Measurements from ENCODE around the gene LYRM7.

LYRM7 gene

GRCh38 chr5:131164191-131165118 lies 6.3 kb upstream of the LYRM7 start:
- peak; percentile 64 for DNase-seq (ENCODE audit: low read depth)
- H3K4me3 ChIP-seq (replicated peaks; ENCODE audit: low read depth, low read length) = peak overlapping the region; percentile 96
- no peak for TF ChIP-seq CTCF (IDR thresholded peaks at IDR 0.05; ENCODE audit: low read length, missing control alignments)

GRCh38 chr5:131165119-131165727 lies 5.5 kb upstream of the LYRM7 start, which contains the start of gene HINT1:
Gene HINT1, minus strand, starts transcription at chr5:131165256. Its CDS starts 51 bp downstream, at chr5:131165205.
- DNase-seq (ENCODE audit: low read depth) = peak; percentile 86
- TF ChIP-seq CTCF (IDR thresholded peaks at IDR 0.05; ENCODE audit: low read length, missing control alignments) = no peak

GRCh38 chr5:131167615-131168014 lies 3.1 kb upstream of the LYRM7 start:
- H3K4me3 ChIP-seq (replicated peaks; ENCODE audit: low read depth, low read length) = no peak overlapping the region
- TF ChIP-seq CTCF (IDR thresholded peaks at IDR 0.05; ENCODE audit: low read length, missing control alignments) = no peak
- no peak for DNase-seq (ENCODE audit: low read depth)

More at GRCh38 chr5:131165119-131165727, 5.5 kb upstream of the LYRM7 start, which contains the start of gene HINT1:
- H3K4me3 ChIP-seq (replicated peaks; ENCODE audit: low read depth, low read length) = peak within 1 kb of the TSS; percentile 96

- peak overlapping the region; percentile 82 for H3K4me3 ChIP-seq (replicated peaks; ENCODE audit: low read depth, low read length)
- no peak for TF ChIP-seq CTCF (IDR thresholded peaks at IDR 0.05; ENCODE audit: low read length, missing control alignments)
- peak; percentile 10 for DNase-seq (ENCODE audit: low read depth)
Observed at GRCh38 chr5:131169810-131170539, 769 bp upstream of the LYRM7 start.

GRCh38 chr5:131171276-131171810 lies 599 bp downstream of the LYRM7 start:
- TF ChIP-seq CTCF (IDR thresholded peaks at IDR 0.05; ENCODE audit: low read length, missing control alignments) = no peak
- H3K4me3 ChIP-seq (replicated peaks; ENCODE audit: low read depth, low read length) = peak overlapping the region; percentile 82
- no peak for DNase-seq (ENCODE audit: low read depth)

- DNase-seq (ENCODE audit: low read depth) = no peak
- TF ChIP-seq CTCF (IDR thresholded peaks at IDR 0.05; ENCODE audit: low read length, missing control alignments) = no peak
- no peak overlapping the region for H3K4me3 ChIP-seq (replicated peaks; ENCODE audit: low read depth, low read length)
Observed at GRCh38 chr5:131180407-131180806, 9.7 kb downstream of the LYRM7 start.
